Fibroblast of lung (primary cell): Measurements from ENCODE around the gene YIF1A. TPM values are rescaled to one million over a fixed set of nuclear protein-coding genes. Genes with fewer than 3 reads are reported as not detected.

Source experiments
- DNase-seq, 2 donors: peaks; one replicate each; pipeline versions ENCODE4 v3.0.0 to v3.0.0-alpha.2; 2010; ENCODE audit warnings: low read depth in 2 of 2
- H2AFZ ChIP-seq: 2 replicates; pipeline ENCODE4 v1.5.1; 2012; ENCODE audit warnings: low read length, control low read depth, inconsistent platforms
- H3K27ac ChIP-seq: 2 replicates; pipeline ENCODE4 v1.5.1; 2011; ENCODE audit warnings: low read length, control low read depth; ENCODE audit not compliant: insufficient read depth
- H3K27me3 ChIP-seq: 2 replicates; pipeline ENCODE4 v1.5.1; 2011; ENCODE audit warnings: mild to moderate bottlenecking, low read length; ENCODE audit not compliant: control insufficient read depth, insufficient read depth
- H3K36me3 ChIP-seq: 2 replicates; pipeline ENCODE4 v1.5.1; 2011; ENCODE audit warnings: low read length; ENCODE audit not compliant: control insufficient read depth, insufficient read depth
- H3K4me1 ChIP-seq: 2 replicates; pipeline ENCODE4 v1.5.1; 2011; ENCODE audit warnings: low read length; ENCODE audit not compliant: control insufficient read depth, insufficient read depth; ENCODE audit errors: extremely low read depth
- H3K4me2 ChIP-seq: 2 replicates; pipeline ENCODE4 v1.5.1; 2011; ENCODE audit warnings: low read length, control low read depth; ENCODE audit not compliant: insufficient read depth; ENCODE audit errors: extremely low read depth
- H3K4me3 ChIP-seq, 4 experiments: fragments of 200-600 bp in 1 of 4; sonication (generic) in 1 of 4; replicated peaks in 1 of 4; 2 replicates each; pipeline ENCODE4 v1.5.1; 2011 to 2016; ENCODE audit warnings: low read length in 4 of 4, low read depth in 3 of 4, mild to moderate bottlenecking in 3 of 4, control low read depth in 2 of 4, inconsistent platforms in 1 of 4, mixed read lengths in 1 of 4; ENCODE audit not compliant: insufficient read depth in 1 of 4; ENCODE audit errors: control extremely low read depth in 1 of 4
- H3K79me2 ChIP-seq: 2 replicates; pipeline ENCODE4 v1.5.1; 2012; ENCODE audit warnings: mild to moderate bottlenecking, low read length, inconsistent platforms; ENCODE audit not compliant: control insufficient read depth, insufficient read depth
- H3K9ac ChIP-seq: 2 replicates; pipeline ENCODE4 v1.5.1; 2011; ENCODE audit warnings: mild to moderate bottlenecking, low read length, control low read depth; ENCODE audit not compliant: insufficient read depth
- H3K9me3 ChIP-seq: 2 replicates; pipeline ENCODE4 v1.5.1; 2012; ENCODE audit warnings: low read depth, low read length; ENCODE audit not compliant: control insufficient read depth, insufficient read depth
- H4K20me1 ChIP-seq: 2 replicates; pipeline ENCODE4 v1.5.1; 2011; ENCODE audit warnings: low read length; ENCODE audit not compliant: control insufficient read depth, insufficient read depth; ENCODE audit errors: extremely low read depth
- CTCF ChIP-seq, 2 donors: IDR thresholded peaks in 1 of 2; conservative IDR thresholded peaks in 1 of 2; 1 replicate in 1 of 2; 2 replicates in 1 of 2; pipeline ENCODE4 v1.5.1; 2011 to 2012; ENCODE audit warnings: low read length in 2 of 2, control low read depth in 1 of 2, inconsistent platforms in 1 of 2, low read depth in 1 of 2, mild to moderate bottlenecking in 1 of 2
- EZH2 ChIP-seq: IDR thresholded peaks from 2 replicates; pipeline ENCODE4 v1.5.1; 2012; ENCODE audit warnings: low read length, control low read depth, mild to moderate bottlenecking; ENCODE audit errors: missing control alignments
- polyA plus RNA-seq, 2 donors: library from polyadenylated mRNA; depleted of rRNA in 1 of 2; stranded (reverse) in 1 of 2; unstranded in 1 of 2; fragments of >200 nt; gene quantifications; 2 replicates each; pipeline ENCODE4 v1.2.1, GENCODE V29; 2011 to 2012; ENCODE audit warnings: missing spikeins in 1 of 2
- total RNA-seq: library from RNA; depleted of rRNA; stranded (reverse); fragments of >200 nt; gene quantifications from 2 replicates; pipeline ENCODE4 v1.2.1, GENCODE V29; 2014

The YIF1A gene
- total and polyA plus RNA-seq, 2 donors (not counting 1 experiment from before 2014, with no cell fraction given), result 160 to 167 TPM

- Histone ChIP-seq H3K79me2 (peaks cover 30% of the 10 kb centered on the region), H3K4me2 (peak within 1 kb of the TSS; percentile 85), H4K20me1 (no peaks in the 10 kb centered on the region), H3K27me3 (no peaks in the 10 kb centered on the region), H3K36me3 (peaks cover 32% of the 10 kb centered on the region), H3K27ac (peak within 1 kb of the TSS; percentile 84), H3K9ac (peak within 1 kb of the TSS; percentile 97), H2AFZ (peak within 1 kb of the TSS; percentile 73), H3K4me1 (peaks cover 4% of the 10 kb centered on the region), H3K4me3 (peak within 1 kb of the TSS; percentile 94 to 100 (median 96)), H3K9me3 (no peaks in the 10 kb centered on the region)
- TF ChIP-seq CTCF (conservative IDR thresholded peaks at IDR 0.05 in 1 of 2, IDR thresholded peaks at IDR 0.05 in 1 of 2; ENCODE audit: low read depth in 1 of 2, low read length in 2 of 2) (no peak), EZH2 (no peak)
- DNase-seq, result peak; percentile 96 to 99
These were observed 20.5 kb downstream of the YIF1A start, which contains the start of gene RAB1B for GRCh38 chr11:66268244-66268951. Gene RAB1B (plus strand): TSS chr11:66268639. CDS start chr11:66268680, 41 bp downstream.

- Histone ChIP-seq H3K9me3 (no peaks in the 10 kb centered on the region), H3K27me3 (no peaks in the 10 kb centered on the region), H3K79me2 (peaks cover 30% of the 10 kb centered on the region), H3K9ac (peak overlapping the region; percentile 97), H3K4me2 (peak overlapping the region; percentile 85), H3K36me3 (peaks cover 27% of the 10 kb centered on the region), H2AFZ (peak overlapping the region; percentile 73), H4K20me1 (no peaks in the 10 kb centered on the region), H3K4me1 (peaks cover 4% of the 10 kb centered on the region), H3K4me3 (peak overlapping the region; percentile 42 to 100 (median 90)), H3K27ac (peak overlapping the region; percentile 84)
- TF ChIP-seq EZH2 (no peak), CTCF (conservative IDR thresholded peaks at IDR 0.05 in 1 of 2, IDR thresholded peaks at IDR 0.05 in 1 of 2; ENCODE audit: low read depth in 1 of 2, low read length in 2 of 2) (no peak)
- peak; percentile 83 to 88 for DNase-seq
These were observed 21.3 kb downstream of the YIF1A start for GRCh38 chr11:66267379-66268243.

GRCh38 chr11:66267039-66267378, 21.9 kb downstream of the YIF1A start:
- Histone ChIP-seq H3K4me1 (peaks cover 4% of the 10 kb centered on the region), H2AFZ (no peak overlapping the region), H3K27me3 (no peaks in the 10 kb centered on the region), H3K79me2 (peaks cover 30% of the 10 kb centered on the region), H3K4me2 (peak overlapping the region; percentile 49), H3K4me3 (peak overlapping the region; percentile 33 to 100 (median 70)), H4K20me1 (no peaks in the 10 kb centered on the region), H3K9ac (peak overlapping the region; percentile 9), H3K27ac (peak overlapping the region; percentile 57), H3K9me3 (no peaks in the 10 kb centered on the region), H3K36me3 (peaks cover 25% of the 10 kb centered on the region)
- TF ChIP-seq CTCF (conservative IDR thresholded peaks at IDR 0.05 in 1 of 2, IDR thresholded peaks at IDR 0.05 in 1 of 2; ENCODE audit: low read depth in 1 of 2, low read length in 2 of 2) (no peak), EZH2 (no peak)
- no peak for DNase-seq
